SK-N-SH (cell line): Measurements from ENCODE around the gene TCN1. TPM values are rescaled to one million over a fixed set of nuclear protein-coding genes. Genes with fewer than 3 reads are reported as not detected.

Source experiments
- CTCF ChIA-PET: fragments of 300-600, 350-600 bp; formaldehyde crosslinking; extraction: SDS; loops from one replicate; lab custom pipeline; 2021; lab: Yijun Ruan, JAX
- POLR2A ChIA-PET: fragments of 350-600 bp; sonication (Branson Sonifier 250); formaldehyde crosslinking; extraction: SDS; loops from one replicate; lab custom pipeline; 2020; ENCODE audit warnings: antibody characterized with exemption, inconsistent platforms; lab: Yijun Ruan, JAX
- DNase-seq: peaks from one replicate; pipeline ENCODE4 v3.0.0; 2012
- H2AFZ ChIP-seq: fragments of 200-600 bp; sonication (generic); 2 replicates; pipeline ENCODE4 v1.8.1; 2016; ENCODE audit warnings: antibody characterized with exemption, mild to moderate bottlenecking, low read depth
- H3F3A ChIP-seq: fragments of 200-600 bp; sonication (generic); replicated peaks from 2 replicates; pipeline ENCODE3; 2016; ENCODE audit warnings: antibody characterized with exemption, mild to moderate bottlenecking; ENCODE audit not compliant: insufficient read depth
- H3K27ac ChIP-seq, 2 experiments: fragments of 200-500 bp in 1 of 2; fragments of 200-600 bp in 1 of 2; sonication (Bioruptor generic) in 1 of 2; sonication (generic), shearing (Covaris generic) in 1 of 2; 2 replicates each; pipeline versions ENCODE4 v1.5.1 to v1.6.1; 2014 to 2016; ENCODE audit warnings: low read depth in 2 of 2, inconsistent platforms in 1 of 2, low read length in 1 of 2, mild to moderate bottlenecking in 1 of 2, mixed read lengths in 1 of 2
- H3K27me3 ChIP-seq: fragments of 200-600 bp; sonication (generic), shearing (Covaris generic); 2 replicates; pipeline ENCODE4 v1.6.1; 2016; ENCODE audit warnings: mixed run types; ENCODE audit not compliant: insufficient read depth
- H3K36me3 ChIP-seq, 2 experiments: fragments of 200-500 bp in 1 of 2; fragments of 200-600 bp in 1 of 2; sonication (Bioruptor generic) in 1 of 2; sonication (generic) in 1 of 2; replicated peaks in 1 of 2; 2 replicates each; pipeline versions ENCODE3 to v1.5.1; 2014 to 2016; ENCODE audit warnings: low read length in 1 of 2, mild to moderate bottlenecking in 1 of 2; ENCODE audit not compliant: insufficient read depth in 2 of 2, control insufficient read depth in 1 of 2
- H3K4me1 ChIP-seq, 2 experiments: fragments of 200-500 bp in 1 of 2; fragments of 200-600 bp in 1 of 2; sonication (Bioruptor generic) in 1 of 2; sonication (generic), shearing (Covaris generic) in 1 of 2; 2 replicates each; pipeline versions ENCODE4 v1.5.1 to v1.6.1; 2014 to 2016; ENCODE audit warnings: low read depth in 1 of 2, low read length in 1 of 2, mixed run types in 1 of 2; ENCODE audit not compliant: insufficient read depth in 2 of 2, control insufficient read depth in 1 of 2
- H3K4me2 ChIP-seq: fragments of 200-600 bp; sonication (generic), shearing (Covaris generic); 2 replicates; pipeline ENCODE4 v1.6.1; 2017; ENCODE audit warnings: mixed run types
- H3K4me3 ChIP-seq, 2 experiments: fragments of 200-500 bp in 1 of 2; fragments of 200-600 bp in 1 of 2; sonication (Bioruptor generic) in 1 of 2; sonication (generic), shearing (Covaris generic) in 1 of 2; 2 replicates each; pipeline versions ENCODE4 v1.5.1 to v1.8.1; 2014 to 2016; ENCODE audit warnings: low read depth in 2 of 2, inconsistent platforms in 1 of 2, low read length in 1 of 2, mild to moderate bottlenecking in 1 of 2, mixed read lengths in 1 of 2, moderate library complexity in 1 of 2
- H3K79me2 ChIP-seq: fragments of 200-600 bp; sonication (generic); 2 replicates; pipeline ENCODE4 v1.8.1; 2017; ENCODE audit warnings: mild to moderate bottlenecking; ENCODE audit not compliant: insufficient read depth
- H3K9ac ChIP-seq: fragments of 200-600 bp; sonication (generic); 2 replicates; pipeline ENCODE4 v1.6.1; 2017; ENCODE audit warnings: mixed run types
- H3K9me2 ChIP-seq: fragments of 200-600 bp; sonication (generic); 2 replicates; pipeline ENCODE4 v1.6.1; 2017; ENCODE audit warnings: mixed run types
- H3K9me3 ChIP-seq: fragments of 200-600 bp; sonication (generic); 2 replicates; pipeline ENCODE4 v1.6.1; 2017; ENCODE audit warnings: mixed run types, mild to moderate bottlenecking, moderate library complexity
- H4K20me1 ChIP-seq: fragments of 200-600 bp; sonication (generic); 2 replicates; pipeline ENCODE4 v1.6.1; 2017; ENCODE audit warnings: mild to moderate bottlenecking, mixed run types; ENCODE audit not compliant: insufficient read depth
- CHD2 ChIP-seq: fragments of 150-350 bp; IDR thresholded peaks from 2 replicates; pipeline ENCODE4 v1.6.1; 2018; ENCODE audit warnings: low read length; ENCODE audit not compliant: partially characterized antibody
- EP300 ChIP-seq, 2 experiments: IDR thresholded peaks; 2 replicates each; pipeline versions ENCODE4 v1.4.0 to v1.6.1; 2012; ENCODE audit warnings: borderline replicate concordance in 1 of 2, low read depth in 1 of 2, low read length in 1 of 2
- EZH2phosphoT487 ChIP-seq: fragments of 200-600 bp; sonication (generic); IDR thresholded peaks from 2 replicates; pipeline ENCODE4 v1.6.1; 2017; ENCODE audit warnings: low read depth, mixed run types, mild to moderate bottlenecking, antibody characterized with exemption, moderate library complexity, borderline replicate concordance
- FOSL2 ChIP-seq: IDR thresholded peaks from 2 replicates; pipeline ENCODE4 v1.4.0; 2012; ENCODE audit warnings: low read depth, mild to moderate bottlenecking, moderate library complexity, borderline replicate concordance
- FOXJ3 ChIP-seq: sonication (generic); formaldehyde crosslinking; IDR thresholded peaks from 2 replicates; pipeline ENCODE4 v1.5.1; 2020; ENCODE audit warnings: mild to moderate bottlenecking, missing genetic modification reagents
- FOXM1 ChIP-seq: IDR thresholded peaks from 2 replicates; pipeline ENCODE4 v1.4.0; 2012; ENCODE audit warnings: low read depth, mild to moderate bottlenecking
- NFIC ChIP-seq: IDR thresholded peaks from 2 replicates; pipeline ENCODE4 v1.4.0; 2012; ENCODE audit warnings: borderline replicate concordance
- POLR2AphosphoS5 ChIP-seq: IDR thresholded peaks from 2 replicates; pipeline ENCODE4 v1.6.1; 2012; ENCODE audit warnings: low read depth, low read length
- REST ChIP-seq: IDR thresholded peaks from 2 replicates; pipeline ENCODE4 v1.6.1; 2012; ENCODE audit warnings: mild to moderate bottlenecking, low read depth, low read length, moderate library complexity
- RFX5 ChIP-seq: IDR thresholded peaks from 2 replicates; pipeline ENCODE4 v1.6.1; 2012; ENCODE audit warnings: mild to moderate bottlenecking, improper control_type of control experiment, low read length
- SMC3 ChIP-seq: IDR thresholded peaks from 2 replicates; pipeline ENCODE4 v1.6.1; 2012; ENCODE audit warnings: low read depth, low read length, improper control_type of control experiment
- TAF1 ChIP-seq: IDR thresholded peaks from 2 replicates; pipeline ENCODE4 v1.6.1; 2012; ENCODE audit warnings: low read depth, mild to moderate bottlenecking, low read length, moderate library complexity, borderline replicate concordance
- TCF12 ChIP-seq: IDR thresholded peaks from 2 replicates; pipeline ENCODE4 v1.4.0; 2012
- YY1 ChIP-seq: IDR thresholded peaks from 2 replicates; pipeline ENCODE4 v1.4.0; 2012; ENCODE audit warnings: low read depth, mild to moderate bottlenecking
- ZBTB33 ChIP-seq: IDR thresholded peaks from 2 replicates; pipeline ENCODE4 v1.4.0; 2012; ENCODE audit warnings: low read depth, borderline replicate concordance
- WGBS: methylation state at CpG from one replicate; pipeline ENCODE4 v1.1.6; 2017; ENCODE audit warnings: low lambda C conversion rate; 5-methylcytosine and 5-hydroxymethylcytosine counted together
- polyA plus RNA-seq, 3 experiments: library from polyadenylated mRNA; depleted of rRNA; stranded (reverse); fragments of >200 nt; gene quantifications; 2 replicates each; pipeline ENCODE4 v1.2.3, GENCODE V29; 2012

The TCN1 gene
- polyA plus RNA-seq, 1 of the 3 experiments (the other 2 are of a cell fraction), result 0.03 TPM

GRCh38 chr11:59877325-59877724 is 11.0 kb upstream of the TCN1 start (continued):
- no peak for TF ChIP-seq NFIC
- TF ChIP-seq CHD2, result no peak
- no peak for TF ChIP-seq YY1
- no peak for TF ChIP-seq POLR2AphosphoS5
- no peak for TF ChIP-seq FOXM1
- no peak for TF ChIP-seq FOXJ3 (CRISPR knock-in tag)

- Histone ChIP-seq H3K9me2 (no peaks in the 10 kb centered on the region), H3K4me2 (no peak overlapping the region), H3K36me3 (no peaks in the 10 kb centered on the region), H3K9me3 (no peaks in the 10 kb centered on the region), H4K20me1 (no peaks in the 10 kb centered on the region), H3K4me1 (peaks cover 0 to 2% of the 10 kb centered on the region in 2 experiments; a peak in 1 of 4 replicates), H3F3A (no peaks in the 10 kb centered on the region), H2AFZ (no peak overlapping the region), H3K9ac (no peak overlapping the region), H3K79me2 (no peaks in the 10 kb centered on the region), H3K27ac (no peak overlapping the region), H3K27me3 (0 out of 2 replicates have a peak, but pooled peaks cover 6% of the 10 kb centered on the region), H3K4me3 (no peak overlapping the region)
- no peak for DNase-seq
- WGBS, result 37% methylated on average over 9 of the region's 9 CpGs
- TF ChIP-seq TCF12 (no peak), TAF1 (no peak), YY1 (no peak), RFX5 (no peak), FOSL2 (no peak), EZH2phosphoT487 (no peak), EP300 (IDR thresholded peaks at IDR 0.05; ENCODE audit: borderline replicate concordance in 1 of 2, low read depth in 1 of 2, low read length in 1 of 2) (no peak), SMC3 (no peak), REST (no peak), NFIC (no peak), ZBTB33 (no peak), CHD2 (no peak)
- ChIA-PET CTCF (no interaction called here), POLR2A (no interaction called here)
Observed at GRCh38 chr11:59875856-59876519, 9.7 kb upstream of the TCN1 start.
